ENCODE data around the gene MYLK4.

The MYLK4 gene

DNA sequence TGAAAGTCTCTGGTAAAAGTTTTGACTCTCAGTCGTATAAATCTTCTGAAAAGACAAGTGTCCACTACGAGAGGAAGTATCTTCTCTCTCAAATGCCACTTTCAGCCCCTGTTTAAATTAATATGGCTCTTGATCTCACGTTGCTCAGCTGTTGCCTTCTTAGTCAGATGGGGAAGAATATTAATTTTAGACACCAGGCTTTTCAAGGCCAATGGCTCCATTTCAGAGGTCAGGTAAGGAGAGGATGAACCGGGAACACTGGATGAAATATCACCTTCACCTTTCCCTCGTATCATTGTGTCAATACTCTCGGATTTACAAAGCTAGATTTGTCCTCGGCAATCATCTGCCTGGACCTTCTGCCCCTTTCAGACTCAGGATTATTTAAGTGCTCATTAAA, at the start of gene MYLK4:
Gene MYLK4 (minus strand): TSS at position 91 of the 400 bp plus-strand sequence. CDS start 1,628 bp downstream, outside the sequence.
- DNase-seq (ENCODE audit: low spot score): no peak

DNA sequence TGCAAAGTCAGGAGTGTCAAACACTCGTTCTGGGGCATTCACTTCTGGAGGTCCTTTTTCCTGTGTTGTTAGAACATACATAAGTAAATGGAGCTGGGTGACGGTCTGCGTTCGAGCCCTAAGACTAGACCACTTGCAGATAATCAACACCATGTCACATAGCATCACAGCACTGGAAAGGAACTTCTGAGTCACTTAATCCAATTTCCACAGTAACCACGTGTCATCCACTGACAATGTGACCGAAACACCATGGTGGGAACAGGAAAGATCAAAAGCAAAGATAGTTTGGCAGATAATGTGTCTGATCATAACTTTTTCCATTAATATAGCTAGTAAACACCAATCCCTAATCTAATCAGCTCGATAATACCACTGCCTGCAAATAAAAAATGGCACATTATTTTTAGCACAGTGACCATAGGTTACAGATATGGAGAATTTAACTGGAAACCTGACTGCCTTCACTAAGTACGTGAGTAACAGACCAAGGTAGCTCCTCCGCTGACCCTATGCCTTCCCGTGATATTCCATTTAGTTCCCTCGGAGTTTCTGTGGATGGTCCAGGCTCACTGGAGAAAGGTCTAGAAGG, 49.3 kb upstream of the MYLK4 start:
- no peak for DNase-seq (ENCODE audit: low spot score)

DNA sequence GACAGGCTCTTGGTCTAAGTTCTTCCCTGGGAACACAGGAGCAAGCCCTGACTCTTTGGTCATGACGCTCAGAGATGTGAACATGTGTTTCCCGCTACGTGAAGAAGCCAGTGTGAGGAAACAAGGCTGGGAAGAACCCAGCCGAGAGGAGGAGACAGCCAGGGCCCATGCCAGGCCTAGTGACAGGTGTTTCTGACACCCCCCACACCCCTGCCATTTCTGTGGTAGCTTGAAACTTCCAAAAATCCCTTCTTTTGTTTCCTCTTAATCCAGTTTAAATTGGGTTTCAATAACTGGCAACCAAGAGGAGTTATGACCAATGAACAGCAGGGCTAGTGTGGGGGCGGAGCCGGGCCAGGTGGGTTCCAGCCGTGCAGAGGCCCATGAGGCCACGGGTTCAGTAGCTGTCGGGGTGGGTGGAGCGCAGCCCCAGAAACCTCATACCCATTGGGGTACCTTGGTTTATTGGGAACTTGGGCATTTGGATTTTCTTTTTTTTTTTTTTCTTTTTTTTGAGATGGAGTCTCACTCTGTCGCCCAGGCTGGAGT, 47.9 kb upstream of the MYLK4 start:
- no peak for DNase-seq (ENCODE audit: low spot score)

DNA sequence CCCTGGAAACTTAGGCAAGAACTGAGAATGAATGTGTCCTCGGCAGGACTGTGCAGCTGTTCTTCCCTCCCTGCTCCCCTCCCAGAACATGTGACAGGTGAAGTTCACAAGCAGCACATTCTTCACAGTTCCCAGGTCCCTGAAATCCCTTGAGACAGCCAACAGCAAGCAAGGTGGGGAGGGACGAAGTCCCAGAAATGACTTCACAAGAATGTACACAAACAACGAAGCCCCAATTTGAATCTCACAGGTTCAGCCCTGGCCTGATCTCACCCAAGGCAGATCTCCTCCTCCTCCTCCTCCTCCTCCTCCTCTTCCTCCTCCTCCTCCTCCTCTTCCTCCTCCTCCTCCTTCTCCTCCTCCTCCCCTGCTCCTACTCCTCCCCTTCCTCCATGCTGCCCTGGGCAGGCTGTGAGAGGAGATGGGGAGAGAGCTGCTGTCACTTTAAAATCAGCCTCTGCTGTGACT, 46.9 kb upstream of the MYLK4 start:
- no peak for DNase-seq (ENCODE audit: low spot score)

DNA sequence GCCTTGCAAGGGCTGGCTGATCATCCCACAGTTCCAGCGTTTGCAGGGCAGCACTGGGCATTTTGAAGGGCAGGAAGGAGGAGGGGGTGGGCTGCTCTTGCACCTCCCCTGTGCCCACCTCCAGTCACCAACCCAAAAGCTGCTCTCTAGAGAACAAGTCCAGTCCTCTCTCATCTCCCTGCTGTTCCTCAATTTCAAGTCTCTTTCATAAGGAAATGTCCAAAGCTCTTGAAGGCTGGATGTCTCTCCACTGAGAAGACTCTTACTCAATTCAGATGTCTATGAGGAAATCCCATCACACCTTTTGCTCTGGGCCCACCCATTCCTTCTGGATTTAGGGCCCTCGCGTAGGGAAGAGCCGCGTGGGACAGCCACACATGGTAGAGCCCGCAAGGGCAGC, 46.1 kb upstream of the MYLK4 start:
- DNase-seq (ENCODE audit: low spot score): no peak

DNA sequence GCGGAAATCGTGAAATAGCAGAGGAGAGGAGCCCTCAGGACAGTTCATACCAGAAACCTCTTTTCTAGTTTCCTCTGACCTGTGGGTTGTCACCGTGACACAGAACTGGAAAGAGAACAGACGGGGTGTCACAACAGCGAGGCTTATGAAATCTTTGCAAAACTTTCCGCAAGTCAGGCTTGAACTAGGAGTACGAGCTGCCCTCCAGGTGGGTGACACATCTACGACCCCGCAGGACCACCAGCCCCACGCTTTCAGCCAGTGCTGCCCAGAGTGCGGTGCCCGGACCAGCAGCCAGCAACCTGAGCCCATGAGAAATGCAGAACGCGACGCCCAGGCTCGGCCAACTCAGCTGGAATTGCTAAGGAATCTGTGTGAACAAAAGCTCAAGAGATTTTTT, 45.2 kb upstream of the MYLK4 start:
- no peak for DNase-seq (ENCODE audit: low spot score)

DNA sequence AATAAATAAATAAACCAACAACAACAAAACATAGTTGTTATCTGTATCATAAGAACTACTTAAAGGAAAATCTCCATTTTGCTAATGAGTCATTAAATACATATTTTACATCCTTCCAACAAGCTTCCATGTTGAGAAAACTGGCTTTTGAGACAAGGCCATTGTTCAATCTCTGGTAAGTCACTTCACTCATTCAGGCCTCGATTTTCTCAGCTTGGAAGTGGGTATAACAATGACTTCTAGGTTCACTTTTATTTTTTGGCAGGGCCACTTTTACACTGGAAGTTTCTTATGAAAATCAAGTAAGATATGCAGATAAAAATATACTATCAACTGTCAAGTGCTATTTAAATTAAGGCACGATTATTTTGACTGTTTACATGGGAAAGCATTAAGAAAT, 44.4 kb upstream of the MYLK4 start:
- DNase-seq (ENCODE audit: low spot score): no peak

DNA sequence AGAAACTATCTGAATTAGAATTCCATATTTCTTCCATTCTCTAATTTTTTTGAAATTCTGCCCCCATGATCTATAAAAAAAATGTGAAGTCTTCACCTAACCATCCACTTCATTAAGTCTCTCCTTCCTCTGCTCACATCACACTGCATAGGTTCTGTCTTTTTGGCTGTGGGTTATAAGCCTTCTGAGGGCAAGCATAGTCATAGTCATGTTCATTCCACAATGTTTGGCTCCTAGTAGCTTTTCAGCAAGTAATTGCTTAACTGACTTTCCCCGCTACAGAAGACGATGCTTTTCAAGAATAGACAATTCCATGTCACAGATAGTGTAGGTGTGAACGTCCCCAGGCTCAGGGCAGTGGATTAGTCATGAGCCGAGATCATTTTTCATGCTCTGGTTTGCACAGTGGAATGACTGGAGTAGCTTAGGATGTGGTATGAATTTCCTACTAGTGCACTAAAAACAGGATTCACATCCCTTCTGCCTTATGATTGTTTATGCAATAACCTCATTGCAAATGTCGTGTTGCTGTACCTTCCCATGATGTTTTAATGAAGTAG, 43.5 kb upstream of the MYLK4 start:
- DNase-seq (ENCODE audit: low spot score): no peak

DNA sequence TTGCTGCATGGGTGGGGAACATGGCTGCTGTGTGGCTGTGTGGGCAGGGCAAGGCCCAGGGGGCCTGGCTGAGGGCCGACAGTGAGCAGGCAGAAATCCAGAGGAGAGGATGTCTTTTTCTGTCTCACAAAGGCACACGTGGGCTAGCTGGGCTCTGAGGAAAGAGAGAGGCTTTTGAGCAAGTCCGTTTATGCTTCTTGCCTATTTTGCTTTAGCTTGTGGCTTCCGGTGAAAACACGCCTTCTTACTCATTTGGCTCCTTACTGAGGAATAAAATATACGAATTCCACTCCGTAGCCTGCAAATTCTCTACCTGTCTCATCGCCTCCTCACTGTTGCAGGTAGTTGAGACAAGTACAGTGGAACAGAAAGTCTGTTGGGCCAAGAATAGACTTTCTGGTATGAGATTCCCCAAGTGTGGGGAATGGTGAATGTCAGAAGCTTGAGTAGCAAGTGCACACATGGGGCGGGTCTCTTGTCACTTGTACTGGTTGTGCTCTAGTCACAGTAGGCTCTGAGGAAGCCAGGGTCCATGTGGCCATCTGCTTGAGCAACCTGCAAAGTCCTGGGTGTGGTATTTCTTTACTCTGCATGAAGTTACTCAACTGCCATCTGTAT, 42.9 kb upstream of the MYLK4 start:
- DNase-seq (ENCODE audit: low spot score): peak; percentile 28

DNA sequence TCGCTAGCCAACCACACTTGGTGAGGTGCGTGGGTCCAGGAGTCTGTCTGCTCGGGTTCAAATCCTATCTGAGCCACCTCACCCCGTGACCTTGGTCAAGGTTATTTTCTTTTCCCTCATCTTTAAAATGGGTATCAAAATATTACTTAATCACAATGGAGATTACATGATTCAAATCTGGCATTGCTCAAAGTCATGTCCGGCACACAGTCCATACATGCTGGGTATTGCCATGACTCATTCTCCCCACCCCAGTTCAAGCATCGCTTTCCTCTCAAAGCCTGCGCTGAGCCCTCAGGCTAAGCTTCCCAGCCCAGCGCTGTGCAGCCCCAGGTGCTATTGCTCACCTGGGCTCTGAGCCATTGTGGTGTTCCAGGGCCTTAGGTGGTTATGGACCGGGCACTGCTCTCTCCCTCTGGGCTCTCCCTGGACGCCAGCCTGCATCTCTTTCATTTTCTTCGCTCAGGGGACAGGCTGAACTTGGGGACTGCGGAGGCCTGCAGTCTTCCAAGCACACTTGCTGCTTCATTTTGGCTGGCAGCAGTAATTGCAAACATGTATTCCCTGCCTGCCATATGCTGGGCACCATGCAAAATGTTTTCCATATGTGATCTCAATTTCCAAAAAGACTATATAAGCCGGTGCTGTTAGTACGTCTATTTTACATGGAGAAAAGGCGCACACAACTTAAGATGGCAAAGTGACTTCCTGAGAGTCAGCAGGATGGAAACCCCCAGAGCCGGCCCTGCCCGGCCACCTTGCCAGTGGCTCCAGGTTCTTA, 41.8 kb upstream of the MYLK4 start:
- peak; percentile 34 for DNase-seq (ENCODE audit: low spot score)

DNA sequence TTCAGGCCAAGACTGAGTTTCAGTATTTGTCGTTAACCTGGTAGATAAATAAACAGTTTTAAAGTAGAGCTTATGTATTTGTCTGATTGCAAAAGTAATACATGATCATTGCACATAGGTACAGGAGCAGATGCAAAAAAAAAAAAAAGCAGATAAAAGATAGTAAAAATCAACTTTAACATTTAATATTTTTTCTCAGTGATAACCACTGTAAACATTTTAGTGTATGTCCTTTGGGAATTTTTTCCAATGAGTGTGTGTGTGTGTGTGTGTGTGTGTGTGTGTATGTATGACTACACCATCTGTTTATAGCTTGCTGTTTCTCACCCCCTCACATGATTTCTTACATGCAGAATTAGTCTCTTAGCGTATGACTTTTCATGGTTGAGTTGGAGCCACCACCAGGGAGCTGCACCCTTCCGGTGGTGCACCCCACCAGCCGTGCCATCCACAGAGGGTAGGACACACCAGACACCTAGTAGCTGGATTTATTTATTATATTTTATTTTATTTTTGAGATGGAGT, 40.8 kb upstream of the MYLK4 start:
- DNase-seq (ENCODE audit: low spot score): no peak

DNA sequence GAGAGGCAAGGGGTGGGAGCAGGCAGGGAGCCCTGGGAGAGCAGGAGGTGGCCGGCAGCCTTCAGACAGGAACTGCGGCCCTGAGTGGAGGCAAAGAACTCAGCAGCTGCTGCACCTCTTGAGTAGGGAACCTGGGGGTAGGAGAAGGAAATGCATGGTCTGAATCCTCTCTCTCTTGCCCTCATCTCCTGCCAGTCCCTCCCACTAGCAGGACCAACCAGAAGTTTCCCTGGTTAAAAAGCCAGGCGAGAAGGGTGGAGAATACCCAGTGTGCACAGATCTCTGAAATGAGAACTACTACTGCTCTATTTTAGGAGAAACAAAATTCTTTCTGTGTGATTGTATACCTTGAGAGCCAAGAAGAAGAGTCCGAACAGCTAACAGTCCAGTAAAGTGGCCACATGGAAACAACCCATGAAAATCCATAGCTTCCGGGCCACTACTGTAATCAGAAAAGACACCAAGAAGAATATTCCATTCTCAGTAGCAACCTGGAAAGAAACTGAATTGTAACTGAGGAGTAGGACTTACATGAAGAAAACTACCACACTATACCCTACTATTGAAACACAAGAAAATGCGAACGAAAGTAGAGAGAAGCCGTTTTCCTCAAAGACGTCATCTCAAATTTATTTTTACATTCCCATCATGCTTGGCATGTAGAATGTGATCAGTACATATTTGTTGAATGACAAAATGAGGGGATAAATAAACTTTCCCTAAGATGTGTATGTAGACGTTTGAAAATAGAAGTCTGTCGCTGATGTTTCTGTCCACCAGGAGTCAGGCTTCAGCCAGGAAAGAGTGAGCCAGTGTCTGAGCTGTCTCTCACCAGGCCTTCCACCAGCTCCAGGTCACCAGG, 40.1 kb upstream of the MYLK4 start:
- peak; percentile 86 for DNase-seq (ENCODE audit: low spot score)

DNA sequence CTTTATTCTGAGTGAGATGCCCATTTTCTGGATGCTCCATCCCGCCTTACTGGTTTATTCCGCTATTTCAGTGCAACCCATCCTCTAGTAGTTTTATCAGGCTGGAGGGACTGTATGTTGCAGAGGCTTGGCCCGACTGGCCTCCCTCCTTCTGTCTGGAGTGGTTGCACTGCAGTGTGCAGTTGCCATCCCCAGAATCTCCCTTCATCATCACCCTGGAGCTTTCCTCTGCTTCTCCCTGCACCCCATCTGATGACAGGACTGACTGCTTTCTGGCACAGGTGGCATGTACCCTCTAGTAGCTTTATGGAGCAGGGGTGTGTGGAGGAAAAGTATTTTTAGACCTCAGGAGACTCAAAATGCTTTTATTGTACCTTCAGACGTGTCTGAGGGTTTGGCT, 35.5 kb upstream of the MYLK4 start:
- no peak for DNase-seq (ENCODE audit: low spot score)

DNA sequence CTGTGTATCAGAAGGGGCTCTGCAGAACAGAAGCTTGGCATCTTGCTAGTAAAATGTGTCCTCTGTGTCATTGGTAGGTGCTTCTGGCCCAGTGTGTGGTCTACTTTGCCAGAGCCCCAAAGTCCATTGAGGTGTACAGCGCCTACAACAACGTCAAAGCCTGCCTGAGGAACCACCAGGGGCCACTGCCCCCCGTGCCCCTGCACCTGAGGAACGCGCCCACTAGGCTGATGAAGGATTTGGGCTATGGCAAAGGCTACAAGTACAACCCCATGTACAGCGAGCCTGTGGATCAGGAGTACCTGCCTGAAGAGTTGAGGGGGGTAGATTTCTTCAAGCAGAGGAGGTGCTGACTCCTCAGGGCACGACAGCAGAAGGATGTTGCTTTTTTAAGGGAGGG, 34.2 kb upstream of the MYLK4 start:
- no peak for DNase-seq (ENCODE audit: low spot score)

DNA sequence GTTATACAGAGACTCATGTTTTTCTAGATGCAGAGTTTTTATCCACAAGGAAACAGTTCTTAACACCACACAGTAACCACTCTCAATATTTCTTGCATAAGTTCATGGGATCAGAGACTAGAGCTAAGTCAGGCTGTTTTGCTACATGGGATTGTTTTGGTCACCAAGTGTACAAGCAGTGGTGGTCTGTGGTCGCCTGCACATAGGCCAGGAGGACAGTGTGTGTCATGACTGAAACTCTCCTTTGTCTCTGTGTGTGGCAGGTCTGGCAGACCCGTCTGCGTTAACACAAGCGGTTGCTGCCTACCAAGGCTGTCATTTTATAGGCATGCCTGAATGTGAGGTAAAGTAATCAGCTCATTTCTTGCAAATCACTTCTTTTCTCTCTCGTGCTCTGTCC, 33.3 kb upstream of the MYLK4 start:
- DNase-seq (ENCODE audit: low spot score): no peak

DNA sequence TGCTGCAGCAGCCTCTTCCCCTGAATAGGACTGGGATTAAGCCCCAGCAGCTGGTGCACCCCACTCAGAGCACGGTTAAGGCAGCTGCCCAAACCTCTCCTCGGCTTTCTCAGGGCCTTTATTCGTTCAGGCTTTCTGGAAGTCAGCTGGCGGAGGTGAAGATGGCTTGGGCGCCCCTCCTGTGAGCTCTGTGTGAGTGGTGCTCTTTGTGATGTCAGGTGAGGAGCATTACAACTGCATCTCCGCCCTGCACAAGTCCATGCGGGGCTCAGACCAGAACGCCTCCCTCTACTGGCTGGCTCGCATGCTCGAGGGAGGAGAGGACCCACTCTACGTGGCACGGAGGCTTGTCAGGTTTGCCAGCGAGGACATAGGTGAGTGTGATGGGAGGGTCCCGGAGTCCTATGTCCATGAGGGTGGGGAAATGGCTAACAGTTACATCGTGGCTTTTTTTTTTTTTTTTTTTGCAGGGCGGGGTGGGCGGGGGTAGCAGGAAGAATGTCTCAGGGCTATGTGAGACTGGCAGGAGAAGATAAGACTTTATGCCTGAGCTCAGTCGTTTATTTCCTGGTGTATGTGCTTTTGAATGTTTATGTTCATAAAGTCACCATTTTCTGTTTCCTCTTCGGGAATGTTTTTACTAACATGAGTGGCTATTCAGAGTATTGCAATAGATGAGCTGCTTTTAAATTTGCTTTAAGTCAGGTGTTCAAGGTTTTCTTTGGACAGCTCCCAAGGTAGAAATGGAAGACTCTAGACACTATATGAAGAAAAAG, 32.7 kb upstream of the MYLK4 start:
- peak; percentile 39 for DNase-seq (ENCODE audit: low spot score)

DNA sequence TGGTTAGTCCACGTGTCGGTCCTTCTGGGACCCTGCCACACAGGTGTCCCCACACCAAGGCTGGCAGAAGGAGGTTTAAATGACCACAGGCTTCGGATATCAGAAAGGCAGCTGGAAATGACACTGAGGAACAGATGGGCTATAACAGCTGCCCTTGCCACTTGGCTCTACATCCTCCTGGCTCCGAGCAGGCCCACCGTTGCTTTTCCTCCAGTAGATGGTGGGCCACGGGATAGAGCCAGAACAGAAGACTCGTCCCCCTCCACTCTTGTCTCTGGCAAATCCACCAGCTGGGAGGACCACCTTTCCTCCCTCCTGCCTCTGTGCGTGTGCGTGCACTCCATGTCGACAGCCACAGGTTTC, 32.1 kb upstream of the MYLK4 start:
- no peak for DNase-seq (ENCODE audit: low spot score)

DNA sequence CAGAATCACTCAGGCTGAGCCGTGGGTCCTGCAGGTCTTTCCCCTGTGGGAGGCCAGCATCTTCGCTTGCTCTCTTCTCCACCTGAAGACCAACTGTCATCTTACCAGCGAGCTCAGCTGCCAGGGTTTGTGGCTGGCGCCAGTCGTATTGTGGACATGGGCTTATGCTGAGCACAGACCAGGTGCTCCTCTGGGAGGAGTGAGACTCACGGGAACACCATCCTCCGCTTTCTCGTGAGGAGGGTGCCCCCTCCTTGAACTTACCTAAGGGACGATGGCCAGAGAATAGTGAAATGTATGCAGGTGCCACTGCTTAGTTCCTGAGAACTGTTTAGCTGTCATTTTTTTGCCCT, 31.6 kb upstream of the MYLK4 start:
- peak; percentile 46 for DNase-seq (ENCODE audit: low spot score)

DNA sequence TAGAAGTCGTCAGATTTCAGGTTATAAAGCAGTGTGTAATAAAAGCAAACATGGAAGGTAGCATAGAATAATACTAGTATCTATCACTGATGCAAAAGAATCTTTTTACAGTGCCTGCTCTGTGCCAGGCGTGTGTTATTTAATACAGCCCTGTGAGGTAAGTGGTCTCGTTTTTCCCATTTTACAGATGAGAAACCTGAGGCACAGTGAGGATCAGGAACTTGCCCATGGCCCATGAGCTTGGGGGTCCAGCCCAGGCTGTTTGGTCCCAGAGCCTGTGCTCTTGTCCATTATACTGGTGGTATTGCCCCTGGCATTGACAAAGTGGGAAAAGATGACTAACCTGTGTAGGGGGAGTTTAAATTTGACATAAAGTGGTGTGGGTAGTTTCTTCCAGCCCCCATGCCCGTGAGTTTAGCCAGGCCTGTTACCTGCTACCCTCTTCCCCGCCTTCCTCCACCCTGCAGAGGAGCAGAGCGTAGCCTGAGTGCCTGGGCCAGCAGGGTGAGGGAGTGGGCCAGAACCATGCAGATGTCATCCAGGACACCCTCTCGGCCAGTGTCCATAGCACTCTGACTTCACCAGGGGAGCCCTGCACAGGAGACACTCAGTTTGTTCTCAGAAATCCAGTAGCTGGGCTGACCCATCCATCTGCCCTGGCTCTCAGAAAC, 31.1 kb upstream of the MYLK4 start:
- DNase-seq (ENCODE audit: low spot score): no peak

DNA sequence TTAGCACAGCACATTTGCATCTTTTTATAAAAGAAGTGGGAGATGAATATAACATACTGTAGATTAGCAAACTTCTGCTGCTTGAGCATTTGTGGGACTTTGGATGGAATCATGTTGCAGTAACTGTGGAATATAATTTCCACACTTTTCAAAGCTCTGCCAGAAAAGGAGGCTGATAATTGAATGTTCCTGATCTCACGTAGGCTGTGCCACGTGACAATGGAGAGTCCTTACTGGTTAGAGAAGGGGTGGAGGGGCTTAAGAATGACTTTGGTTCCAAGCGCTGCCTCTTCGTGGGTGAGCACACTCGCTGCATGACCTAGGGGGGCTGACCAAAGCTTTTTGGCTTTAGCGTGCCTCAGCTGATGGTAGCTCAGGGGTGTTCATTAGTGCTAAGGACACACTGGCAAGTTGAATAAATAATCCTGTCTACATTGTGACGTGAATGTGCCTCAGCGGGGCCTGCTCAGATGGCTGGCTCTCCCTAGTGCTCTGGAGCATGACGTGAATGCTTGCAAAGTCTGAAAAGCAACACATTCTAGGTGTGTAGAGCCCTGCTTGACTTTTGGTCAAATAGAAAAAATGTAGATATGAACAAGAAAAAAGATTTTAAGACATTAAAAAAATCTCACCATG, 29.5 kb upstream of the MYLK4 start:
- no peak for DNase-seq (ENCODE audit: low spot score)
